A549 (cell line): ENCODE results near the gene ACSBG1. TPM values are rescaled to one million over a fixed set of nuclear protein-coding genes. Genes with fewer than 3 reads are reported as not detected.
A peak's percentile ranks its signal among the peaks of the same experiment; 100 is the strongest.

Experiments used
- ATAC-seq, 2 experiments: fragments of 200-7000 bp in 1 of 2; fragments of >200 bp in 1 of 2; cut with Nextera tagmentation in 1 of 2; cut with Tn5 transposase in 1 of 2; 3 replicates each; pipeline versions ENCODE4 v1.8.0 to v1.9.1; 2018 to 2020; ENCODE audit warnings: mild to moderate bottlenecking in 1 of 2, moderate library complexity in 1 of 2
- CTCF ChIA-PET: fragments of 300-600 bp; sonication (Branson Sonifier 250); formaldehyde crosslinking; extraction: SDS; loops from one replicate; lab custom pipeline; 2021; ENCODE audit warnings: antibody characterized with exemption, inconsistent platforms; lab: Yijun Ruan, JAX
- POLR2A ChIA-PET: fragments of 350-600 bp; formaldehyde crosslinking; extraction: SDS; loops from one replicate; lab custom pipeline; 2021; ENCODE audit warnings: antibody characterized with exemption, inconsistent platforms; lab: Yijun Ruan, JAX
- DNase-seq, 2 experiments: peaks; one replicate each; pipeline versions ENCODE4 v3.0.0 to v3.0.0-alpha.2; 2011 to 2016; ENCODE audit warnings: low read depth in 1 of 2, low spot score in 1 of 2
- FAIRE-seq: peaks from 2 replicates; lab custom pipeline; 2011; peaks lifted over from hg19 to GRCh38; lab: Jason Lieb, UNC
- H3K27ac ChIP-seq, 2 experiments: fragments of >200 bp; sonication (Bioruptor Twin); formaldehyde crosslinking; 3 replicates each; pipeline ENCODE4 v1.5.1; 2016 to 2017
- H3K4me1 ChIP-seq: fragments of >200 bp; sonication (Bioruptor Twin); formaldehyde crosslinking; 3 replicates; pipeline ENCODE4 v1.6.1; 2016
- H3K4me2 ChIP-seq: fragments of >200 bp; sonication (Bioruptor Twin); formaldehyde crosslinking; 3 replicates; pipeline ENCODE4 v1.6.1; 2016
- H3K4me3 ChIP-seq: fragments of >200 bp; sonication (Bioruptor Twin); formaldehyde crosslinking; 3 replicates; pipeline ENCODE4 v1.5.1; 2016
- H3K9me3 ChIP-seq: fragments of >200 bp; sonication (Bioruptor Twin); formaldehyde crosslinking; 3 replicates; pipeline ENCODE4 v1.6.1; 2016
- CBX8 ChIP-seq: fragments of 200-600 bp; sonication (generic); IDR thresholded peaks from 2 replicates; pipeline ENCODE4 v1.6.1; 2016
- CHD2 ChIP-seq: fragments of 150-350 bp; IDR thresholded peaks from 2 replicates; pipeline ENCODE4 v1.6.1; 2014; ENCODE audit warnings: low read length; ENCODE audit not compliant: partially characterized antibody
- ESRRA ChIP-seq: fragments of 150-350 bp; IDR thresholded peaks from 2 replicates; pipeline ENCODE4 v1.6.1; 2014; ENCODE audit warnings: mild to moderate bottlenecking, low read length, borderline replicate concordance
- FOXS1 ChIP-seq: fragments of 250-450 bp; sonication (Bioruptor Pico); IDR thresholded peaks from 2 replicates; pipeline ENCODE4 v1.5.0; 2020; ENCODE audit warnings: mild to moderate bottlenecking, moderate library complexity
- HOXB13 ChIP-seq: fragments of 250-450 bp; sonication (Bioruptor Pico); IDR thresholded peaks from 2 replicates; pipeline ENCODE4 v1.5.0; 2020; ENCODE audit warnings: low read depth, mild to moderate bottlenecking, moderate library complexity
- JUN ChIP-seq, 2 experiments: fragments of >200 bp; sonication (Bioruptor Twin); formaldehyde crosslinking; IDR thresholded peaks; 2 replicates in 1 of 2; 3 replicates in 1 of 2; pipeline ENCODE4 v1.6.1; 2016 to 2017
- MAFK ChIP-seq: fragments of 450-650 bp; IDR thresholded peaks from 2 replicates; pipeline ENCODE4 v1.6.1; 2014; ENCODE audit not compliant: partially characterized antibody
- NFE2L2 ChIP-seq: fragments of 150-350 bp; conservative IDR thresholded peaks from 2 replicates; pipeline ENCODE4 v1.6.1; 2014; ENCODE audit warnings: low read length
- POLR2AphosphoS2 ChIP-seq: conservative IDR thresholded peaks from 2 replicates; pipeline ENCODE4 v1.6.1; 2012; ENCODE audit warnings: low read length, improper control_type of control experiment, inconsistent platforms
- RAD21 ChIP-seq, 2 experiments: fragments of >200 bp in 1 of 2; sonication (Bioruptor Twin) in 1 of 2; formaldehyde crosslinking in 1 of 2; IDR thresholded peaks in 1 of 2; conservative IDR thresholded peaks in 1 of 2; 2 replicates in 1 of 2; 3 replicates in 1 of 2; pipeline ENCODE4 v1.6.1; 2012 to 2018; ENCODE audit warnings: inconsistent platforms in 1 of 2
- RCOR1 ChIP-seq: fragments of 150-350 bp; IDR thresholded peaks from 2 replicates; pipeline ENCODE4 v1.6.1; 2014; ENCODE audit warnings: antibody characterized with exemption, low read length, low read depth
- SMC3 ChIP-seq: fragments of >200 bp; sonication (Bioruptor Twin); formaldehyde crosslinking; IDR thresholded peaks from 3 replicates; pipeline ENCODE4 v1.6.1; 2018; ENCODE audit warnings: inconsistent platforms
- ZC3H11A ChIP-seq: fragments of 450-650 bp; IDR thresholded peaks from 2 replicates; pipeline ENCODE4 v1.6.1; 2014; ENCODE audit warnings: antibody characterized with exemption, mild to moderate bottlenecking
- WGBS: methylation state at CpG from one replicate; pipeline ENCODE4 v1.1.6; 2017; ENCODE audit errors: missing lambda C conversion rate; 5-methylcytosine and 5-hydroxymethylcytosine counted together
- polyA plus RNA-seq, 4 experiments: library from polyadenylated mRNA; depleted of rRNA in 3 of 4; stranded (reverse); fragments of >200 nt; fragmentation: RNase III in 1 of 4; extraction: RNeasy Plus Mini Kit Qiagen cat#74134 plus additional on column Dnase treatment in 1 of 4; gene quantifications; 2 replicates in 3 of 4; 3 replicates in 1 of 4; pipeline ENCODE4 v1.2.3, GENCODE V29; 2011 to 2017
- TF ChIP-seq, protein P1 (sequence below): fragments of >200 bp; sonication (Bioruptor Twin); formaldehyde crosslinking; IDR thresholded peaks from 3 replicates; pipeline ENCODE4 v1.5.1; 2016
- TF ChIP-seq, protein P2 (sequence below): fragments of 450-650 bp; IDR thresholded peaks from 2 replicates; pipeline ENCODE4 v1.6.1; 2014; ENCODE audit warnings: antibody characterized with exemption
- TF ChIP-seq, protein P3 (sequence below): fragments of >200 bp; sonication (Bioruptor Twin); formaldehyde crosslinking; IDR thresholded peaks from 3 replicates; pipeline ENCODE4 v1.6.1; 2016
- TF ChIP-seq, protein P4 (sequence below): fragments of 150-350 bp; IDR thresholded peaks from 2 replicates; pipeline ENCODE4 v1.6.1; 2014; ENCODE audit warnings: low read depth, mild to moderate bottlenecking, low read length

Gene ACSBG1
- polyA plus RNA-seq, 2 of the 4 experiments (the other 2 are of a cell fraction), result 0.15 to 0.21 TPM

DNA sequence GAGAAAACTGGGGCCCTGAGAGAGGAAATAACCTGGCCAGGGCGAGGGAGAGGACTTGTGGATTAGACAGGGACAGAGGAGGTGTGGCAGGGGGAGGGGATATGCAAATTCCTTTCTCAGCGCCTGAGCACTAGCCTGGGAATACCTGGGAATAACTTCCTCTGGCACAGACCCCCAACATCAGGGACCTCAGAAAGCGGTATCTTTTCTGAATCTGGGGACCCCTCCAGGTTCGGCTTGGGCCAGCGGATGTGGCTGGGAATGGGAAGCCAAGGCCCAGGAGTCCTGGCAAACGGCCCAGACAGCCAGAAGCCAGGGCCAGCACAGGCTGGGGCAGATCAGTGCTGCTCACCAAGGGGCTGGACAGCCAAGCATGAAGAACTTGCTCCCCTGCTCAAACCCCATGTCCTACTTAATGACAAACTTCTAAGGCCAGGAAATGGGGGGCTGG is 9.2 kb upstream of the ACSBG1 start:
- H3K27ac ChIP-seq, result no peak overlapping the region
- H3K4me3 ChIP-seq, result no peak overlapping the region
- no peaks in the 10 kb centered on the region for H3K9me3 ChIP-seq
- no peaks in the 10 kb centered on the region for H3K4me1 ChIP-seq
- no peak overlapping the region for H3K4me2 ChIP-seq
- FAIRE-seq, result no peak
- ChIA-PET CTCF (interaction anchor here (1.0 to 9.9 kb wide), 18 partner anchors 9 to 466 kb away, joined by 3 to 274 read pairs (median 32); partner anchors contain the start of gene CIB2), POLR2A (interaction anchor here (1.0 kb wide), 1 partner anchor 56 kb away, joined by 3 read pairs; the partner anchor contains the start of gene SKIC8)
- no peak for DNase-seq
- WGBS, result 50% methylated on average over 4 of the region's 6 CpGs
- TF ChIP-seq ZC3H11A (no peak), CHD2 (no peak), POLR2AphosphoS2 (no peak), NFE2L2 (no peak)
- ATAC-seq, result no peak

DNA sequence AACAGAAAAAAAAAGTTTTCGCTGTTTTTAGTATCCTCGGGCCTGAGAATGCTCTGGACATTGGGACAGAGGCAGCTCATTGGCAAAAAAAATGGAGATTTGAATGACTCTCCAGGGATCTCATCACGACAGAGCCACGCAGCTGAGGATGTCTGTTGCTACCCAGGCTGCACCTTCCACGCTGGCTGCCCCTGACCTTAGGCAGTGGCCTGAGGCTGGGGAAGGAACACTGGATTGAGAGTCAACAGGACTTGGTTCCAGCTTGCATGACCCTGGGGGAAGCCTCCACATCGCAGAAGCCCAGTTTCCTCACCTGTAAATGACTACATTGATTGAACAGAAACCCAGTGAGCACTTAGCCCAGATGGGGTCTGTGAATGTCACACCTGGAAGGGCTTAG is 8.7 kb upstream of the ACSBG1 start:
- FAIRE-seq (no peak), ATAC-seq (no peak)

DNA sequence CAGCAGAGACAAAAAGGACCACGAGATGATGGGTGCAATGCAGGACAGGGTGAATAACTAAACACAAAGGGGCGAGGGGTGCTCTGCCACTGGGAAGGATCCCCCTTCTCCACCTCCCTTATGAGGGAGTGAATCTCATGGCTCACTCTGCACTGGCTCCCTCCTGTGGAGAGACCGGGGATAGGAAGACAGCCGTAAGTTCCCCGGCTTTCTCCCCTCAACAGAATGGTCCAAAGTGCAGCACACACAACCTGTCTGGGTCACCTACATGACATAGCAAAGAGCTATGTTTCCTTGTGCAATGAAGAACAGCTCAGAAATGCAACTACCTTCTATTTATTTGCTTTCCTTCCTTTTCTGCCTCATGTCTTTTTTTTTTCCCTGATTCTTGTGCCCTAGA is 7.8 kb upstream of the ACSBG1 start:
- Histone ChIP-seq H3K27ac (no peak overlapping the region), H3K9me3 (no peaks in the 10 kb centered on the region), H3K4me2 (no peak overlapping the region), H3K4me3 (no peak overlapping the region), H3K4me1 (no peaks in the 10 kb centered on the region)
- DNase-seq (peak; percentile 41), FAIRE-seq (no peak), ATAC-seq (peak; percentile 52 to 77; a peak in 4 of 6 replicates)
- TF ChIP-seq HOXB13 (CRISPR knock-in tag) (no peak), FOXS1 (CRISPR knock-in tag) (no peak), RAD21 (conservative IDR thresholded peaks at IDR 0.05 in 1 of 2, IDR thresholded peaks at IDR 0.05 in 1 of 2) (peak; percentile 26 to 42; a peak in 3 of 5 replicates), SMC3 (peak; percentile 45; the same call in 2 of the 3 replicates), ESRRA (no peak)
- TF ChIP-seq, protein P1, sequence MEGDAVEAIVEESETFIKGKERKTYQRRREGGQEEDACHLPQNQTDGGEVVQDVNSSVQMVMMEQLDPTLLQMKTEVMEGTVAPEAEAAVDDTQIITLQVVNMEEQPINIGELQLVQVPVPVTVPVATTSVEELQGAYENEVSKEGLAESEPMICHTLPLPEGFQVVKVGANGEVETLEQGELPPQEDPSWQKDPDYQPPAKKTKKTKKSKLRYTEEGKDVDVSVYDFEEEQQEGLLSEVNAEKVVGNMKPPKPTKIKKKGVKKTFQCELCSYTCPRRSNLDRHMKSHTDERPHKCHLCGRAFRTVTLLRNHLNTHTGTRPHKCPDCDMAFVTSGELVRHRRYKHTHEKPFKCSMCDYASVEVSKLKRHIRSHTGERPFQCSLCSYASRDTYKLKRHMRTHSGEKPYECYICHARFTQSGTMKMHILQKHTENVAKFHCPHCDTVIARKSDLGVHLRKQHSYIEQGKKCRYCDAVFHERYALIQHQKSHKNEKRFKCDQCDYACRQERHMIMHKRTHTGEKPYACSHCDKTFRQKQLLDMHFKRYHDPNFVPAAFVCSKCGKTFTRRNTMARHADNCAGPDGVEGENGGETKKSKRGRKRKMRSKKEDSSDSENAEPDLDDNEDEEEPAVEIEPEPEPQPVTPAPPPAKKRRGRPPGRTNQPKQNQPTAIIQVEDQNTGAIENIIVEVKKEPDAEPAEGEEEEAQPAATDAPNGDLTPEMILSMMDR, result peak; percentile 53
- TF ChIP-seq, protein P2, sequence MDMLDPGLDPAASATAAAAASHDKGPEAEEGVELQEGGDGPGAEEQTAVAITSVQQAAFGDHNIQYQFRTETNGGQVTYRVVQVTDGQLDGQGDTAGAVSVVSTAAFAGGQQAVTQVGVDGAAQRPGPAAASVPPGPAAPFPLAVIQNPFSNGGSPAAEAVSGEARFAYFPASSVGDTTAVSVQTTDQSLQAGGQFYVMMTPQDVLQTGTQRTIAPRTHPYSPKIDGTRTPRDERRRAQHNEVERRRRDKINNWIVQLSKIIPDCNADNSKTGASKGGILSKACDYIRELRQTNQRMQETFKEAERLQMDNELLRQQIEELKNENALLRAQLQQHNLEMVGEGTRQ, result no peak
- 27% methylated on average over 5 of the region's 5 CpGs for WGBS
- ChIA-PET CTCF (interaction anchor here (0.6 to 9.9 kb wide), 44 partner anchors 10 to 468 kb away, joined by 3 to 274 read pairs (median 5); partner anchors contain the start of genes CIB2 and DNAJA4), POLR2A (interaction anchor here (0.6 kb wide), 1 partner anchor 57 kb away, joined by 3 read pairs; the partner anchor contains the start of gene SKIC8)

More for the DNA sequence above, 8.7 kb upstream of the ACSBG1 start:
- no peak overlapping the region for H3K4me3 ChIP-seq
- POLR2A ChIA-PET, result no interaction called here
- H3K4me2 ChIP-seq, result no peak overlapping the region
- 52% methylated on average over 6 of the region's 6 CpGs for WGBS
- H3K4me1 ChIP-seq, result no peaks in the 10 kb centered on the region
- H3K27ac ChIP-seq, result no peak overlapping the region
- TF ChIP-seq MAFK (no peak), ZC3H11A (no peak), CBX8 (no peak), JUN (IDR thresholded peaks at IDR 0.05) (no peak), RCOR1 (no peak)
- TF ChIP-seq, protein P1, result no peak
- TF ChIP-seq, protein P3, sequence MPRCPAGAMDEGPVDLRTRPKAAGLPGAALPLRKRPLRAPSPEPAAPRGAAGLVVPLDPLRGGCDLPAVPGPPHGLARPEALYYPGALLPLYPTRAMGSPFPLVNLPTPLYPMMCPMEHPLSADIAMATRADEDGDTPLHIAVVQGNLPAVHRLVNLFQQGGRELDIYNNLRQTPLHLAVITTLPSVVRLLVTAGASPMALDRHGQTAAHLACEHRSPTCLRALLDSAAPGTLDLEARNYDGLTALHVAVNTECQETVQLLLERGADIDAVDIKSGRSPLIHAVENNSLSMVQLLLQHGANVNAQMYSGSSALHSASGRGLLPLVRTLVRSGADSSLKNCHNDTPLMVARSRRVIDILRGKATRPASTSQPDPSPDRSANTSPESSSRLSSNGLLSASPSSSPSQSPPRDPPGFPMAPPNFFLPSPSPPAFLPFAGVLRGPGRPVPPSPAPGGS, result no peak
- TF ChIP-seq, protein P4, sequence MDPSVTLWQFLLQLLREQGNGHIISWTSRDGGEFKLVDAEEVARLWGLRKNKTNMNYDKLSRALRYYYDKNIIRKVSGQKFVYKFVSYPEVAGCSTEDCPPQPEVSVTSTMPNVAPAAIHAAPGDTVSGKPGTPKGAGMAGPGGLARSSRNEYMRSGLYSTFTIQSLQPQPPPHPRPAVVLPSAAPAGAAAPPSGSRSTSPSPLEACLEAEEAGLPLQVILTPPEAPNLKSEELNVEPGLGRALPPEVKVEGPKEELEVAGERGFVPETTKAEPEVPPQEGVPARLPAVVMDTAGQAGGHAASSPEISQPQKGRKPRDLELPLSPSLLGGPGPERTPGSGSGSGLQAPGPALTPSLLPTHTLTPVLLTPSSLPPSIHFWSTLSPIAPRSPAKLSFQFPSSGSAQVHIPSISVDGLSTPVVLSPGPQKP, result no peak
- DNase-seq, result no peak
- CTCF ChIA-PET, result interaction anchor here (0.7 to 9.9 kb wide), 21 partner anchors 9 to 277 kb away, joined by 3 to 274 read pairs (median 26); partner anchors contain the start of genes CIB2 and DNAJA4
- no peaks in the 10 kb centered on the region for H3K9me3 ChIP-seq
